Smooth muscle cell (in vitro differentiated cells): ENCODE measurements around the gene CRABP2. TPM values are rescaled to one million over a fixed set of nuclear protein-coding genes. Genes with fewer than 3 reads are reported as not detected.
A peak's percentile ranks its signal among the peaks of the same experiment; 100 is the strongest.

Experiments used
- DNase-seq: peaks from one replicate; lab custom pipeline; 2025; ENCODE audit not compliant: unreplicated experiment; lab: John Stamatoyannopoulos, UW
- H2AFZ ChIP-seq: fragments of 200-600 bp; sonication (generic); 2 replicates; pipeline ENCODE4 v1.6.0; 2016; ENCODE audit warnings: antibody characterized with exemption, low read depth, mild to moderate bottlenecking
- H3F3A ChIP-seq: fragments of 200-600 bp; sonication (generic); 2 replicates; pipeline ENCODE4 v1.6.0; 2017; ENCODE audit warnings: antibody characterized with exemption, low read depth
- H3K27ac ChIP-seq: fragments of 200-600 bp; sonication (generic); 2 replicates; pipeline ENCODE4 v1.5.1; 2016; ENCODE audit warnings: low read depth, mild to moderate bottlenecking
- H3K27me3 ChIP-seq: fragments of 200-600 bp; sonication (generic); 2 replicates; pipeline ENCODE4 v1.6.1; 2016; ENCODE audit warnings: low read depth, mild to moderate bottlenecking
- H3K36me3 ChIP-seq: fragments of 200-600 bp; sonication (generic); 2 replicates; pipeline ENCODE4 v1.5.1; 2016; ENCODE audit warnings: low read depth
- H3K4me1 ChIP-seq: fragments of 200-600 bp; sonication (generic); 2 replicates; pipeline ENCODE4 v1.5.1; 2016; ENCODE audit warnings: low read depth
- H3K4me2 ChIP-seq: fragments of 200-600 bp; sonication (generic); 2 replicates; pipeline ENCODE4 v1.6.0; 2016; ENCODE audit warnings: mild to moderate bottlenecking
- H3K4me3 ChIP-seq: fragments of 200-600 bp; sonication (generic); 2 replicates; pipeline ENCODE4 v1.5.1; 2016; ENCODE audit warnings: mild to moderate bottlenecking
- H3K79me2 ChIP-seq: fragments of 200-600 bp; sonication (generic); 2 replicates; pipeline ENCODE4 v1.6.0; 2016; ENCODE audit warnings: low read depth, mild to moderate bottlenecking
- H3K9ac ChIP-seq: fragments of 200-600 bp; sonication (generic); 2 replicates; pipeline ENCODE4 v1.6.0; 2016; ENCODE audit warnings: low read depth
- H3K9me3 ChIP-seq: fragments of 200-600 bp; sonication (generic); replicated peaks from 2 replicates; pipeline ENCODE4 v1.5.1; 2016; ENCODE audit warnings: low read depth
- H4K20me1 ChIP-seq: fragments of 200-600 bp; sonication (generic); 2 replicates; pipeline ENCODE4 v1.6.0; 2016; ENCODE audit warnings: low read depth
- WGBS: methylation state at CpG from one replicate; pipeline ENCODE4 v1.1.7; 2016; ENCODE audit warnings: low lambda C conversion rate; 5-methylcytosine and 5-hydroxymethylcytosine counted together
- polyA plus RNA-seq: library from polyadenylated mRNA; unstranded; fragments of >200 nt; fragmentation: Nextera tagmentation; extraction: Ambion mirVana; gene quantifications from 2 replicates; pipeline ENCODE4 v1.2.1, GENCODE V29; 2016
- total RNA-seq: library from RNA; depleted of rRNA; stranded (reverse); fragments of >200 nt; gene quantifications from 2 replicates; pipeline ENCODE4 v1.2.3, GENCODE V29; 2014
- TF ChIP-seq, protein P1 (sequence below): fragments of 200-600 bp; sonication (generic); IDR thresholded peaks from 2 replicates; pipeline ENCODE4 v1.5.1; 2017; ENCODE audit warnings: borderline replicate concordance, mild to moderate bottlenecking, antibody characterized with exemption; ENCODE audit not compliant: insufficient read depth, poor library complexity, severe bottlenecking

Gene CRABP2
- total and polyA plus RNA-seq, 2 experiments from 2014 or later = 86.6 to 145 TPM

DNA sequence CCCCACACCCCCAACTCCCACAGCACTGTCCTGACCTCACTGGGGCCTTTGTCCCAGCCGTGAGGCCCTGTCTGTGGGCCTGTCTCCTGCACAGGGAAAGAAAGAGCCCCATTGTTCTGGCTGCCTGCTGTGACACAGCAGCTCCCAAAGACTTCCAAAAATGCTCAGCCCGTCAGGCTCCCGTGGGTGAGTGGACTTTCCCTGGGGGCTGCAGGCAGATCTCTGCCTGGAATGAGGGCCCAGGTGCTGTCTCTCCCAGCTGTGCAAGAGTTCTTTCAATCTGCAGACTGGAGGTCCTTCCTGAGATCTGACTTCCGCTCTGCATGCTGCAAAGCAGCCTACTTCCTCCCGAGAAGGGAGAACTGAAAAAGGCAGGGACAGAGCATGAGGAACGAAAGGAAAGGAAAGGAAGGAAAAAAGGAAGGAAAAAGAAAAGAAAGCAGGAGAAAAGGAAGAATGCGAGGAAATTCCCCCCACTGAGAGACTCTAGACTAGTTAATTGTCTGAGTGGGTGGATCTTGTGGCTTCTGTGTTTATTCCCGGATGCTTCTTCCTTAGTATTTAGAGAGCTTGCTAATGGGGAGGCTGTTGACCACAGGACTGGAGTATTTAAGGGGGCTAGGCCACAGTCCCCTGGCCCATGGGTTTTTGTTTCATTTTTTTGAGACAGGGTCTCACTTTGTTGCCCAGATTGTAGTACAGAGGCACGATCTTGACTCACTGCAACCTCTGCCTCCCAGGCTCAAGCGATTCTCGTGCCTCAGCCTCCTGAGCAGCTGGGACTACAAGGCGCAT is 43.2 kb downstream of the CRABP2 start:
- TF ChIP-seq, protein P1, sequence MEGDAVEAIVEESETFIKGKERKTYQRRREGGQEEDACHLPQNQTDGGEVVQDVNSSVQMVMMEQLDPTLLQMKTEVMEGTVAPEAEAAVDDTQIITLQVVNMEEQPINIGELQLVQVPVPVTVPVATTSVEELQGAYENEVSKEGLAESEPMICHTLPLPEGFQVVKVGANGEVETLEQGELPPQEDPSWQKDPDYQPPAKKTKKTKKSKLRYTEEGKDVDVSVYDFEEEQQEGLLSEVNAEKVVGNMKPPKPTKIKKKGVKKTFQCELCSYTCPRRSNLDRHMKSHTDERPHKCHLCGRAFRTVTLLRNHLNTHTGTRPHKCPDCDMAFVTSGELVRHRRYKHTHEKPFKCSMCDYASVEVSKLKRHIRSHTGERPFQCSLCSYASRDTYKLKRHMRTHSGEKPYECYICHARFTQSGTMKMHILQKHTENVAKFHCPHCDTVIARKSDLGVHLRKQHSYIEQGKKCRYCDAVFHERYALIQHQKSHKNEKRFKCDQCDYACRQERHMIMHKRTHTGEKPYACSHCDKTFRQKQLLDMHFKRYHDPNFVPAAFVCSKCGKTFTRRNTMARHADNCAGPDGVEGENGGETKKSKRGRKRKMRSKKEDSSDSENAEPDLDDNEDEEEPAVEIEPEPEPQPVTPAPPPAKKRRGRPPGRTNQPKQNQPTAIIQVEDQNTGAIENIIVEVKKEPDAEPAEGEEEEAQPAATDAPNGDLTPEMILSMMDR = no peak
- Histone ChIP-seq H3K27ac (peak overlapping the region; percentile 93), H4K20me1 (no peaks in the 10 kb centered on the region), H2AFZ (no peak overlapping the region), H3F3A (peaks cover 34% of the 10 kb centered on the region), H3K27me3 (peaks cover under 1% of the 10 kb centered on the region), H3K9ac (peak overlapping the region; percentile 56), H3K4me1 (peaks cover 53% of the 10 kb centered on the region), H3K4me3 (no peak overlapping the region), H3K9me3 (no peaks in the 10 kb centered on the region), H3K79me2 (no peaks in the 10 kb centered on the region), H3K36me3 (no peaks in the 10 kb centered on the region), H3K4me2 (peak overlapping the region; percentile 68)
- 29% methylated on average over 12 of the region's 12 CpGs for WGBS
- DNase-seq = no peak

DNA sequence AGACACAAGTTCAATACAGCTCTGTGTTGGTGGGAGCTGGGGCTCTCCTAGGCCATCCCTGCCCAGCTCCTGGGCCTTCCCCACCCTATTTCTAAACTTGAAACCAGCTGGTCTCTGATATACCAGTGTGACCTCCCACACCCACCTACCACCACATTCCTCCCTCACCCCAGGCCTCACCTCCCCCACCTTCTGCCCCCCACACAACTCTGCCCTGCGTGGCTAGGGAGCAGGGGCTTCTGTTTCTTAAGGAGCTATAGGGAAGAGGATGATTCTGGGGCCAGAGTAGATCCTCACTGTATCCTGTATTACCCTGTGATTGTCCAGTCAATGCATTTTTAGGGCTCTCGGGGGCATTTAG is 44.7 kb downstream of the CRABP2 start:
- no peaks in the 10 kb centered on the region for H3K79me2 ChIP-seq
- H3K4me2 ChIP-seq = peak overlapping the region; percentile 64
- H3K9me3 ChIP-seq = no peaks in the 10 kb centered on the region
- peaks cover 34% of the 10 kb centered on the region for H3F3A ChIP-seq
- peaks cover 61% of the 10 kb centered on the region for H3K4me1 ChIP-seq
- peak overlapping the region; percentile 29 for H3K4me3 ChIP-seq
- peaks cover 15% of the 10 kb centered on the region for H3K27me3 ChIP-seq
- WGBS = 73% methylated on average over 2 of the region's 2 CpGs
- H3K9ac ChIP-seq = peak overlapping the region; percentile 64
- no peaks in the 10 kb centered on the region for H4K20me1 ChIP-seq
- no peaks in the 10 kb centered on the region for H3K36me3 ChIP-seq
- DNase-seq = no peak
- peak overlapping the region; percentile 93 for H3K27ac ChIP-seq
- H2AFZ ChIP-seq = no peak overlapping the region
- TF ChIP-seq, protein P1 = no peak

DNA sequence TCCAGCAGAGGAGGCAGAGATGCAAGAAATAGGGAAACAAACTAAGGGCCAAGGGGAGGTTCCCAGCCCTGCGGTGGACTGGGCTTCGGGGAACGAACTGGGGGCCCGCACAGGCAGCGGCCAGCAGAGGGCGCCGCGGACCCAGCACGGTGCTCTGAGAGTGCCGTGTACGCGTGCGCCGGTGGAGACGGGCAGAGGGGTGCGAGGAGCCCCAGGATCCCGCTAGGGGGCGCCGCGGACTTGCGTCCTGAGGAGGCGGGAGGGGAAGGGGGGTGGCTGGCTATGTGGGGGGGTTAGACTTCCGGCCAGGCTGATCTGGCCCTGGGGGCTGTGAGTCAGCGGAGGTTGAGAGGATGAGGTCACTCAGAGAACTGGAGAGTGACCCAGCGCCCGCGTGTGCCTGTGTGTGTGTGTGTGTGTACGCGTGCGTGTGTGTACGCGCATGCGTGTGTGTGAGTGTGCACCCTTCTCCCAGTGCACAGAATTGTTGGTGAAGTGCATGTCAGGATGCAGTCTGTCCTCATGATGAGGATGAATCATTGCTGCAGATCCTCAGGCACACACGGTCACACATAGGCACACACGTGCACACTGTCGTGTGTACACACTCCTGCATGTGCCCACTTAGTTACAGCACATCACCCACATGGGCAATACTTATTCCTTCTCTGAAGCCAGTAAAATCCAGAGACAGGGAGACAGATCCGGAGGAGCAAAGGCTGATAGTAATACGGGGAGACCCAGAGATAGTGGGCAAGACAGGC is 45.2 kb downstream of the CRABP2 start:
- TF ChIP-seq, protein P1 = peak; percentile 100
- H3K4me1 ChIP-seq = peaks cover 55% of the 10 kb centered on the region
- peak; percentile 93 for DNase-seq
- H3F3A ChIP-seq = peaks cover 32% of the 10 kb centered on the region
- peaks cover 20% of the 10 kb centered on the region for H3K27me3 ChIP-seq
- no peaks in the 10 kb centered on the region for H4K20me1 ChIP-seq
- H3K4me3 ChIP-seq = no peak overlapping the region
- H3K36me3 ChIP-seq = no peaks in the 10 kb centered on the region
- WGBS = 19% methylated on average over 15 of the region's 38 CpGs
- peak overlapping the region; percentile 64 for H3K4me2 ChIP-seq
- H3K79me2 ChIP-seq = no peaks in the 10 kb centered on the region
- peak overlapping the region; percentile 6 for H2AFZ ChIP-seq
- no peaks in the 10 kb centered on the region for H3K9me3 ChIP-seq
- peak overlapping the region; percentile 64 for H3K9ac ChIP-seq
- H3K27ac ChIP-seq = peak overlapping the region; percentile 93
